GM19240 (cell line): ENCODE data around the gene USP2.

Experiments
- DNase-seq: peaks from one replicate; pipeline ENCODE4 v3.0.0; 2011; ENCODE audit warnings: low spot score; ENCODE audit not compliant: insufficient read length

Gene USP2

GRCh38 chr11:119377112-119377901, 4.2 kb downstream of the USP2 start:
- DNase-seq, result no peak

GRCh38 chr11:119376197-119376847, 5.2 kb downstream of the USP2 start:
- DNase-seq, result no peak

- no peak for DNase-seq
Measured at GRCh38 chr11:119375337-119376196, 5.9 kb downstream of the USP2 start.

- DNase-seq, result no peak
Measured at GRCh38 chr11:119374632-119375336, 6.7 kb downstream of the USP2 start.

- DNase-seq, result no peak
Measured at GRCh38 chr11:119373921-119374631, 7.4 kb downstream of the USP2 start.

GRCh38 chr11:119373059-119373920, 8.2 kb downstream of the USP2 start:
- DNase-seq, result no peak

GRCh38 chr11:119372260-119373058, 9.0 kb downstream of the USP2 start:
- no peak for DNase-seq

GRCh38 chr11:119371778-119372182, 9.7 kb downstream of the USP2 start:
- DNase-seq, result no peak

- DNase-seq, result no peak
Measured at GRCh38 chr11:119371067-119371601, 10.4 kb downstream of the USP2 start.

- no peak for DNase-seq
Measured at GRCh38 chr11:119370486-119371046, 10.9 kb downstream of the USP2 start.

- no peak for DNase-seq
Measured at GRCh38 chr11:119369132-119369925, 12.2 kb downstream of the USP2 start.

- no peak for DNase-seq
Measured at GRCh38 chr11:119368121-119369034, 13.1 kb downstream of the USP2 start.

GRCh38 chr11:119367661-119368120, 13.8 kb downstream of the USP2 start:
- DNase-seq, result no peak

- DNase-seq, result no peak
Measured at GRCh38 chr11:119366690-119367620, 14.5 kb downstream of the USP2 start.

- no peak for DNase-seq
Measured at GRCh38 chr11:119365071-119365591, 16.4 kb downstream of the USP2 start.
